Tibial nerve (tissue), 4 donors: ENCODE data around the gene CORO7. TPM values are rescaled to one million over a fixed set of nuclear protein-coding genes. Genes with fewer than 3 reads are reported as not detected.

Experiments
- DNase-seq, 2 donors: peaks; one replicate each; pipeline ENCODE4 v3.0.0-alpha.2; 2019; ENCODE audit warnings: low spot score in 2 of 2
- H3K27ac ChIP-seq, 4 donors: fragments of 200-600 bp; sonication (generic) in 3 of 4; one replicate each; pipeline ENCODE4 v1.5.1; 2017 to 2019; ENCODE audit warnings: mild to moderate bottlenecking in 1 of 4
- H3K27me3 ChIP-seq, 2 donors: fragments of 200-600 bp; sonication (generic) in 1 of 2; one replicate each; pipeline versions ENCODE4 v1.5.1 to v1.6.0; 2017 to 2019
- H3K36me3 ChIP-seq, 3 donors: fragments of 200-600 bp; sonication (generic); one replicate each; pipeline ENCODE4 v1.5.1; 2018 to 2019
- H3K4me1 ChIP-seq, 4 donors: fragments of 200-600 bp; sonication (generic) in 3 of 4; one replicate each; pipeline ENCODE4 v1.5.1; 2017 to 2019
- H3K4me3 ChIP-seq, 4 donors: fragments of 200-600 bp; sonication (generic) in 3 of 4; one replicate each; pipeline ENCODE4 v1.5.1; 2017 to 2019; ENCODE audit warnings: mild to moderate bottlenecking in 1 of 4, moderate library complexity in 1 of 4
- H3K9me3 ChIP-seq, 4 donors: fragments of 200-600 bp; sonication (generic) in 3 of 4; one replicate each; pipeline ENCODE4 v1.5.1; 2017 to 2019
- CTCF ChIP-seq, 5 experiments: fragments of 200-600 bp in 3 of 5; fragments of 450-650 bp in 2 of 5; sonication (generic) in 3 of 5; IDR thresholded peaks; one replicate each; pipeline ENCODE4 v1.5.1; 2016 to 2019; ENCODE audit warnings: antibody characterized with exemption in 5 of 5, mild to moderate bottlenecking in 3 of 5, moderate library complexity in 2 of 5
- EP300 ChIP-seq, 2 donors: sonication (generic); formaldehyde crosslinking; IDR thresholded peaks; one replicate each; pipeline ENCODE4 v1.6.1; 2017; ENCODE audit warnings: antibody characterized with exemption in 2 of 2, mild to moderate bottlenecking in 1 of 2
- POLR2A ChIP-seq, 2 donors: fragments of 450-650 bp; IDR thresholded peaks; one replicate each; pipeline ENCODE4 v1.6.1; 2017; ENCODE audit warnings: antibody characterized with exemption in 2 of 2, mild to moderate bottlenecking in 2 of 2, moderate library complexity in 2 of 2
- WGBS, 2 donors: methylation state at CpG; one replicate each; pipeline ENCODE4 v1.1.5; 2018; 5-methylcytosine and 5-hydroxymethylcytosine counted together
- total RNA-seq, 4 donors: library from RNA; depleted of rRNA; stranded (reverse); fragments of >200 nt; gene quantifications; one replicate each; pipeline ENCODE4 v1.1.0, GENCODE V29; 2016

The CORO7 gene
- total RNA-seq, 4 donors from 2014 or later = 27.8 to 77.4 (median 52.1) TPM

GRCh38 chr16:4412159-4412558 lies 4.2 kb downstream of the CORO7 start:
- no peak for TF ChIP-seq POLR2A (IDR thresholded peaks at IDR 0.05)
- no peak for TF ChIP-seq EP300 (IDR thresholded peaks at IDR 0.05)
- TF ChIP-seq CTCF (IDR thresholded peaks at IDR 0.05) = no peak
- H3K27ac ChIP-seq = peak overlapping the region in 3 of 4 donors; percentile 44 to 85 (median 84)
- peaks cover 0 to 28% (median 0%) of the 10 kb centered on the region in 3 donors for H3K36me3 ChIP-seq
- no peaks in the 10 kb centered on the region for H3K27me3 ChIP-seq
- WGBS, 2 donors = 62 to 64% methylated on average over 8 of the region's 8 CpGs
- DNase-seq = no peak
- no peaks in the 10 kb centered on the region for H3K9me3 ChIP-seq
- H3K4me1 ChIP-seq = peaks cover 0 to 84% (median 43%) of the 10 kb centered on the region in 4 donors
- H3K4me3 ChIP-seq = peak overlapping the region in 1 of 4 donors; percentile 16

GRCh38 chr16:4411684-4412083 lies 4.7 kb downstream of the CORO7 start:
- H3K27me3 ChIP-seq = no peaks in the 10 kb centered on the region
- TF ChIP-seq POLR2A (IDR thresholded peaks at IDR 0.05) (peak in 1 of 2 donors; percentile 14), CTCF (IDR thresholded peaks at IDR 0.05) (no peak), EP300 (IDR thresholded peaks at IDR 0.05) (peak in 1 of 2 donors; percentile 76)
- peak; percentile 47 to 63 for DNase-seq
- 9 to 31% methylated on average over 15 to 16 of the region's 16 CpGs for WGBS, 2 donors
- H3K4me3 ChIP-seq = peak overlapping the region in 1 of 4 donors; percentile 16
- H3K27ac ChIP-seq = peak overlapping the region in 3 of 4 donors; percentile 44 to 85 (median 84)
- no peaks in the 10 kb centered on the region for H3K9me3 ChIP-seq
- H3K4me1 ChIP-seq = peaks cover 0 to 79% (median 43%) of the 10 kb centered on the region in 4 donors
- H3K36me3 ChIP-seq = peaks cover 0 to 33% (median 0%) of the 10 kb centered on the region in 3 donors

GRCh38 chr16:4410335-4411075 lies 5.9 kb downstream of the CORO7 start:
- H3K36me3 ChIP-seq = peaks cover 0 to 45% (median 0%) of the 10 kb centered on the region in 3 donors
- TF ChIP-seq CTCF (IDR thresholded peaks at IDR 0.05) = no peak
- peak in 1 of 2 donors; percentile 42 for TF ChIP-seq EP300 (IDR thresholded peaks at IDR 0.05)
- DNase-seq = peak in 1 of 2 donors; percentile 69
- no peak overlapping the region for H3K4me3 ChIP-seq
- H3K4me1 ChIP-seq = peaks cover 0 to 76% (median 42%) of the 10 kb centered on the region in 4 donors
- 42 to 47% methylated on average over 15 of the region's 15 CpGs for WGBS, 2 donors
- H3K27me3 ChIP-seq = no peaks in the 10 kb centered on the region
- no peaks in the 10 kb centered on the region for H3K9me3 ChIP-seq
- H3K27ac ChIP-seq = peak overlapping the region; percentile 16 to 85 (median 64)

GRCh38 chr16:4409081-4409932 lies 7.1 kb downstream of the CORO7 start:
- Histone ChIP-seq H3K9me3 (no peaks in the 10 kb centered on the region), H3K27me3 (no peaks in the 10 kb centered on the region), H3K36me3 (peaks cover 0 to 57% (median 0%) of the 10 kb centered on the region in 3 donors), H3K27ac (peak overlapping the region in 1 of 4 donors; percentile 84), H3K4me3 (no peak overlapping the region), H3K4me1 (peaks cover 0 to 67% (median 32%) of the 10 kb centered on the region in 4 donors)
- no peak for DNase-seq
- TF ChIP-seq CTCF (IDR thresholded peaks at IDR 0.05) (no peak), POLR2A (IDR thresholded peaks at IDR 0.05) (no peak), EP300 (IDR thresholded peaks at IDR 0.05) (no peak)
- WGBS, 2 donors = 87 to 93% methylated on average over 16 to 19 of the region's 19 CpGs
